HTERT RPE-1 (cell line): ENCODE data around the gene NSF.
"Not testable (repeated sequence)": the region's sequence is repeated elsewhere in the genome, so short reads cannot be mapped to it uniquely, and the experiment has no call there.

Experiments used
- in situ Hi-C: fragments of 300-500 bp; cut with MboI; formaldehyde crosslinking; loops from 4 replicates; pipeline ENCODE4 v1.14.3; 2020; ENCODE audit warnings: low sequenced_read_pairs

NSF gene

DNA sequence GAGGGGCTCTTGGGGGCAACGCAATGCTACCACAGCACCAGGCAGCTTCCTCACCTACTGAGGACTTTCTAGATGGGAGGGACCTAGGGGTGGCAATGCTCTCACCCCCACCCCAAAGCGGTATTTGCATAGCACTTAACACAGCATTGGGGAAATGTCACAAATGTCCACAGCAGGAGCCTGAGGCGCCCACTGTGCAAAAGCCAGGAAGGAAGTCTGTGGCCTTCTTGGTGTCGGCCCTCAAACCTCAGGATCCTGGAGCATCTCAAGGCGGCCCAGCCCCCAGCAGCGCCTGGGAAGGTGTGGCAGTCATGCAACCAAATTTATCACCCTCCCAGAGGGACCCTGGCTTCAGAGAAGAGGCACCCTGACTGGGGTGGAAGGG, 182.7 kb downstream of the NSF start:
- in situ Hi-C loops = no loop called here

DNA sequence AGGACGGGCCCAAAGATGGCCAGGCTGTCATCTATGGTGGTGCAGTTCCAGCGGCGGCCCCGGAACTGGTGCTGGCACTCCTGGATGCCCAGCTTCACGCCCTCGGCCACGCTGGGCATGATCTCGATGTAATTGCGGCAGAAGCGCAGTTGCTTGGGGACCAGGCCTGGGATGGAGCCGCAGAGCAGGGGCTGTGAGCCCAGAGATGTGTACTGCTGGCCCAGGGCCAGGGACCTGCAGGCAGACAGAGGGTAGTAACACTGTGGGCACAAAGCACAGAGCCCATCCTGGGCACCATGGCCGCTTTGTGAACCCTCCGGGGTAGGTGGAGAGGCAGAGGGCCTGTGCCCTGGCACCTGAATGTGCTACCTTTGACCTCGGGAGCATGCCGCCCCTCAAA, 183.2 kb downstream of the NSF start:
- in situ Hi-C loops = no loop called here

DNA sequence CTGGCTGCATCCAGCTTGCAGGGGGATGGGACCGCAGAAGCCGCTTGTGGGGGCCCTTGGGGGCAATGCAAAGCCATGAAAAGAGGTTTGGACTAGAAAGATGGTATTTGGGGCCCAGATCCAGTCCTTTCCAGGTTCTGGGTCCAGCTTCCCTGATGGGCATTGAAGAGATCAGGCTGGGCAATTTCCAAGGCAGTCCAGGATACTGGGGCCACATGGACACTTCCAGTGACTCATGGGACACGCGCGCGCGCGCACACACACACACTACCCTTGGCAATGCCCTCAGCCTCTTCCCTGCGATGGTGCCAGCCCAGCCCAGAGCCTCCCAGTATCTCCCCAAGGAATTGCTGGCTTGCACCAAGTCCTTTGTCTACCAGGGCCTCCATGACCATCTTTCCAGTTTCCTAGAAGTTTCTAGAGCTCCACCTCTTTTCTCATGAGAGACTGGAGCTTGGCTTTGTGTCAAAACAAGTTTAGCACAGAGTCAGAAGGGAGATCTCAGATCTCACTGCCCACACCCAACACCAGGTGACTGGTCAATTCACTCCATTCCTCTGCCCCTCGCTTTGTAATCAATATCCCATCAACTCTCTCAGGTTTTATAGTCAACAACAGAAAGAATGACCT, 183.8 kb downstream of the NSF start:
- in situ Hi-C loops = no loop called here

DNA sequence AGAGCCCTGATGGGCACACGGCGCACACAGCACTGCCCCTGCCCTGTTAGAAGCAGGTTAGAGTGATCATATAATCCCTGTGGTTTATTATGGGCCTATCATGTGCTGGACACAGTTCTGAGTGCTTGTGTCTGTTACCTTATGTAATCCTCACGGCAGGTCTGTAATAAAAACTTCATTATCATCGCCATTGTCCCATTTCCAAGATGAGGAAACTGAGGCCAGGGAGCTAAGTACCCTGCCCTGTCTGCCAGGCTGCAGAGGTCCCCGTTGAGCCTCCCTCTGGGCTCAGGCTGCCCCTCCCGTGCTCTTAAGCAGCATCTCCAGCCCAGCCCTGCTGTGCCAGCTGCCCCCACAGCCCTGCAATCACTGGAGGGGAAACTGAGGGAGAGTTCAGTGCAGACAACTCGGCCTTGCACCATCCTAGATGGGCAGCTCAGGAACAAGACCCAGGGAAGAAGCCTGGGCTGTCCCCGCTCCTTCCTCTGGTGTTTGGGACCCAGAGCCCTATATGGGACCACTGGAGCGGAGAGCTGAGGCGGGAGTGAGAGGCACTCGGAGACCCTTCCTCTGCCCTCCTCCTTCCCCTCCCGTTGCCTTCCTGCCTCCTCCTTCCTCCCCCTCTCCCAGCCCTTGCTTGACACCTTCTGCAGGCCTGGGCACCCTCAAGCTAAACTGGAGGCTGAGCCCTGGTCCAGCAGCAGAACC, 186.0 kb downstream of the NSF start:
- in situ Hi-C loops = no loop called here

DNA sequence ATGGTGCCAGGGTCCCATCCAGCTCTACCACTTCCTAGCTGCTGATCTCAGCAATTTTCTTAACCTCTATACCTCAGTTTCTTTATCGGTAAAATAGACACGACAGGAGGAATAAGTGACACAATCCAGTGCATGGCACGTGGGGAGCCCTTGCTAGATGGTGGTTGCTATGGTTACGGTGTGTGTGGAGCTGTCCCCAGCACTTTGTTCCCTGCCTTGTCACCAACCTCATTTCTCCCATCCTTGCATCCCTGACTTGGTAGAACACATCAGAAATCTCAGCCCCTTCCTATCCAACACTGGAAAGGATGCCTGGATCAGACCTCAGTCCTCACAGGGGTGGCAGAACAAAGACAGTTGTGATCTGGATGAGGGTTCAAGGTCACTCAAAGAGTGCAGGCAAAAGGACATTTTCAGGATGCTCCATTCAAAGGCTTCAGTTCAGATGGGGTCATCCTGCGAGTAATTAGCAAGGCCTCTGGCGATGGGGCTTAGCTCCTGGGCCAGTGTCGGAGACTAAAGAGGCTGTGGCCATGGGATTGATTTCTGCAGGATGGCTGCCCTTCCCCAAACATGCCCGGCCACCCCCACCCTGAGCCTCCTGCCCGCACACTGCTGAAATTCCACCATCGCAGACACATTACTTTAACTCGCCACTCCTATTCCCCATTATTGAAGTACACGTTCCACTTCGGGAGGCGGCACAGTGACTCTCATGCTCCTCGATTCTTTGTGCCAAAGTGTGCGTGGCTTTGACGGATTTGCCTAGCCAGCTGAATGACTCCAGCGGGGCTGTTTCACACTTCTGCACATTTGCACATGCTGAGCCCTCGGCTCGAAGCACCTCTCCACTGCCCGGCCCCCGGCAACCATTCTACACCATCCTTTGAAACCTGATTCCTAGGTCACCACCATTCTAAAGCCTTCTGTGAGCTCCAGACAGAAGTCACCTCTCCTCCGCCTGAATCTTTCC, 187.8 kb downstream of the NSF start:
- in situ Hi-C loops = no loop called here

DNA sequence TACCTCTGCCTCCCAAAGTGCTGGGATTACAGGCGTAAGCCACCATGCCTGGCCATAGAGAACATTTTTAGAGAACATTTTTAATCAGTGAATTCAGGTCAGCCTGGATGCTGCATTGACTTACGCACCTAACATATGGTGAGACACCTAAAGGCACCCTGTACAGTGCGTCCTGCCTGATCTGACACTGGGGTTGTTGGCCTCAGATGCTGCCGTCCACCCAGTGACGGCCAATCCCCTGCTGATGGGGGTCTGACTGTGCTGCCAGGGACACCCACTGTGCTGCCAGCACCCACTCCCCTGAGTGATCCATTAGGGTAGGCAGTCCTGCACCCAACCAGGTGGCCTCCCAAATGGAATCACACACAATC, 189.5 kb downstream of the NSF start:
- in situ Hi-C loops = no loop called here

DNA sequence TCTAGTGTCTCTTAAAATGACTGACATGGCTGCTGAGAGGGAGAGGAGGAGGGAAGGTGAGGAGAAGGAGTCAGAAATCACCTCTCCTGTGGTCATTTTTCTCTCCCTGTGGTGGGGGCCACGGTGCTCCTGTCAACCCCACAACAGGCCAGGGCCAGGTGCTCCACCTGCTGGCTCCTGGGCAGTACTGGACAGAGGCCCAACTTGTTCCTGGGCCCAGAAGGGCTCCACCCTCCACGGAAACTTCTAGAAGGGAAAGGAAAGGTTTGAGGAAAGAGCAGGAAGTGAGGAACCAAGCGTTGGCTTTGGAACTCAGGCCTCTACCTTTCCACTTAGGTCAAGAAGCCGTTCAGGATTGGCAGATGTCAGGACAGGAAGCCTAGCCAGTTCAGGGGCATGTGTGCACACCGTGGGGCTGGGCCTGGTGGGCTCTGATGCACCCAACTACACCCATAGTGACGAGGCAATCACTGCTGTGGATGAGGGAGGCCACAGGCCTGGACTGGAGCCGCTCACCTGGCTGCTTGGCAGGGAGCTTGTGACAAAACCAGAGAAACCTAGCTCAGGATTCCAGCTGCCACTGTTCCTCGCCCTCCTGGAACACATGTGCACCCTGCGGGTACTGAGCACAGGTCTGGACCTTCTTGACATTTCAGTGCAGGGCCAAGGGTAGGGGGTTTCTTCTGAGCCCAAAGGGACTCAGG, 191.9 kb downstream of the NSF start:
- in situ Hi-C loops = no loop called here

DNA sequence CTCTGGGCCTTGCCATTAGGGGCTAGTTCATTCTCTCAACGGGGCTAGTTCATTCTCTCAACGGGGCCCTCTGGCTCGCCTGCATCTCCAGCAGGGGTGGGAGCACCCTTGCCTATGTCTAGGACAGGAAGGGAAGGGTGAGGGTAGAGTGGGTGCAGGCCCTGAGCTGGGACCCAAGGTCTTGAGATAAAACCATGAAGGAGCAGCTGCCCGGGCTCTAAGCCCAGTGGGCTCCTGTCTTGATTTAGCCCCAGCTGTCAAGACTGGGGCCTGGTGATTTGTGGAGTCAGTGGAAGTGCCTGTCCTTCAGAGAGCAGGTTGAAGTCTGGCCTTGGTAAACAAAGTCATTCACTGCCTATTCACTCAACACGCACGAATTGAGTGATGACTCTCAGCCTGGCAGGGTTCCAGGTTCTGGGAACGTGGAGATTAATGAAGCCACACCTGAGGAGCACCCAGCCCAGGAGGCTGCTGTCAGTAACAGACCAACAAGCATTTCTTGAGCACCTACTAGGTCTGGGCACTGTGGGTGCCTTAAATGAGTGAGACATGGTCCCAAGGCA, 192.6 kb downstream of the NSF start:
- in situ Hi-C loops = no loop called here

DNA sequence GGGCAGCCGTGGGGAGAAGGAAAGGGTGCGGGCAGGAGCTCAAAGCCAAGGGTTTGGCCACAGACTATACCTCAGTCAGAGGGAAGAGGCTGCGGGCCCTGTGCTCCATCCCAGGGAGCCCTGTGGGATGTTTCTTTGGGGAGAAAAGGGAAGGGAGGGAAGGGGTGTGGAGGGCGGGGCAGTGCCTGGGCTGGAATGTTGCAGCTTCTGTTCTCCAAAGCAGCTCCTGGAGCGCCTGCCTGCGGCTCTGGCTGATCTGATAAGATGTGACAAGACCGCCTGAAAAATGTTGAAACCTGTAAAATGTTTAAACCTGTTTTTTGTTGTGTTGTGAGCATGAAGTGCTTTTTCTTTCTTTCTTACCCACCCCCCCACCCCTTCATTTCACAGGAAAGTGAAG, 195.2 kb downstream of the NSF start:
- in situ Hi-C loops = no loop called here

DNA sequence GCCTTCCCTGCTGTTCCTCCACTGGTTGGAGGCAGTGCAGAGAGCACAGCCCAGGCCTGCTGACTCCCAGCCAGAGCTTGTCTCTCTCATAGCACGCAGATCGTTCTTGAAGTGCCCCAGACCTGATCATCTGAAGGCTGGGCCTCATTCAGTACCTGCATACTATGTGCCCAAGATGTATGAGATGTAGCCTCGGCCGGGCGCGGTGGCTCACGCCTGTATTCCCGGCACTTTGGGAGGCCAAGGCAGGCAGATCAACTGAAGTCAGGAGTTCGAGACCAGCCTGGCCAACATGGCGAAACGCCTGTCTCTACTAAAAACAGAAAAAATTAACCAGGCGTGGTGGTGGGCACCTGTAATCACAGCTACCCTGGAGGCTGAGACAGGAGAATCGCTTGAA, 197.0 kb downstream of the NSF start:
- in situ Hi-C loops = no loop called here

DNA sequence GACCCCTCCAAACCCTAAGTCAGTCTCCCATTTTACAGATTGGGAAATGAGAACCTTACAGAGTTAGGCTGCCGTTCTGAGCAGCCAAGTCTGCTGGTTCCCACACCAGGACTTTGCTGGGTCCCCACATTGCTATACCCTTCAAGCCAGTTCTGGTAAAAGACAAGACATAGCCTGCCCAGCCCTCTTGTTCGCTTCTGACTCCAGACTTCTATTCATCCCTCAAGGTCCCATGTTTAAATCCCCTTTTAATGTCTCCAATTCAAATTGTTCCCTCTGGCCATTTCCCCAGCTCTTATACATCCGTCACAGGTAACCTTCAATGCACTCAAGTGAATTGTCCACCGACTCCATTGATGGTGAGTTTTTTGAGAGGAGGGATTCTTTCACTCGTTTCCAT, 197.8 kb downstream of the NSF start:
- in situ Hi-C loops = no loop called here

DNA sequence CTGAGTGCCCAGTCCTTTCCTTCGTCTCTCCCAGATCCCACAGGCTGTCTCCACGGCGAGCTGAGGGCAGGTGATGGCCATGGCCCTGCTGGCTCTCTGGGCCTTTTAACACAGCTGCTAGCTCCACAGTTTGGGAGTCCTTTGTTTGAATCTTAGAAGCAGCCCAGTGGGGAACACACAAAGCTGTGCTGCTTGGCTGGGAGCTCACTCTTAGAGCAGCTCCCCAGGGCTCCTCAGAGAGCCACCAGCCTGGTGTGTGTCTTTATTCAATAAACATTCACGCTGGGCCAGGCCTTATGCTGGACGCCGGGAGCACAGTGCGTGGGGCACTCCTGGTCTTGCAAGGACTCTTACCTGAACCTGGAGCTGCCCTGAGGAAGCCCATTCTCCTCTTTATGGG, 198.3 kb downstream of the NSF start:
- in situ Hi-C loops = no loop called here

DNA sequence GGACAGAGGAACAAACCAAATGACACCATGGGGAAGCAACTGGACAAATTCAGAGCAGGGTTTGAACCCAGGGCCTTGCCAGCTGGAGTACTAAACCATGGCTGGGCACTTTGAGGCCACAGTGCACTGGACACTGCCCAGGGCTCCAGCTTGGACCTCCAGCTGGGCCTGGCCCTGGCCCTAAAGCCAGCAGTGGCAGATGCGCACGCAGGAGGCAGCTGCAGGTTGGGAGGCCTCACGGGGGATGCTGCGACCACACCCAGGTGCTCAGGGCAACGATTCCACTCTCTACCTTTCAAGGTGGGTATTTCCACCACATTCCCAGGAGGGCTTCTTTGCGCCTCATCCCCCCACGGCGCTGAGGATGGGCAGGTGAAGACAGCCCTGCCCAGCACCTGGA, 199.1 kb downstream of the NSF start:
- in situ Hi-C loops = no loop called here

DNA sequence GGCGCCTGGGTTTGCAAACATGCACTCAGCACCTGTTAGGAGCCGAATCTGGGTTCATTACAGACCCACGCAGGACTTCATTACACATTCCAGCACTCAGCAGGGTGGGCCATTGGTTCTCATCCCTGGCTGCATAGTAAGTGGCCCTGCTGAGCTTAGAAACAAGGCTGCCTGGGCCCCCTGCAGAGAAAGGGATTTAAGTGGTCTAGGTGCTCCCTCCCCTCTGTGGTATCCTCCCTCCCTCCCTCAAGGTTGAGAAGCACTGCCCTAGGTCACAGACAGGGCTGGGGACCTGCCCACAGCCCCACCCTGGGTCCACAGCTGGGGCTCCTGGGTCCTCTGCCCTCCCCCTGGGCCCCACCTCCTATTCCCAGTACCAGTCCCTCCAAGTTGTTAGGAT, 199.7 kb downstream of the NSF start:
- in situ Hi-C loops = no loop called here

DNA sequence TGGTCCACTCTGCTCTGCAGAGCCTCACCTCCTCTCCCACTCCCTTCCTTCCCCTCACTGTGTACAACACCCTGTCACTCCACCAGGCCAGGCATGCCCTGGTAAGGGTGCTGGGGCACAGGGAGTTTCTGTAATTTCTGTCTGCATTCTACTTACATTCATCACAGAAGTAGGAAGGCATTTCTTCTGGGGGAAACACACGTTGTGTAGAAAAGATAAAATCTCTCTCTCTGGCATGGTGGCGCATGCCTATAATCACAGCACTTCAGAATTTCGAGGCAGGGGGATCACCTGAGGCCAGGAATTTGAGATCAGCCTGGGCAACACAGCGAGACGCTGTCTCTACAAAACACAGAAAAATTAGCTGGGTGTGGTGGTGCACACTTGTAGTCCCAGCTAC, 201.1 kb downstream of the NSF start:
- in situ Hi-C loops = no loop called here

DNA sequence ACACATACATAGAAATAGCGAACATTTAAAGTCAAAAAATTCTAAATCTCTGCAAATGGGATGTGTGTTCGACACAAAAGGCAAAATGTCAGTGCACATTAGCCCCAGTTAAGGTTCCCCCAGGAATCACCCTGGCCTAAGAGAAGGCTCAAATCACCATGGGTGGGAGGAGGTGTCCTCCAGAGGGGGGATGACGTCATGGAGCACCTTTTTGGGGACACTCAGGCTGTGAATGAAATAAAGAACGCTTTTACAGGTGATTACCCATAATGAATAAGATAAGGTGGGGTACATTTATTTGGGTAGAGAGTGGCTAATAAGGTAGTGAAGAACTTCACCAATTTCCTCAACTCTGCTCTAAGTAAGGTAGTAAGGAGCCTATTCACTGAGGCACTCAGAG, 201.6 kb downstream of the NSF start:
- in situ Hi-C loops = no loop called here

DNA sequence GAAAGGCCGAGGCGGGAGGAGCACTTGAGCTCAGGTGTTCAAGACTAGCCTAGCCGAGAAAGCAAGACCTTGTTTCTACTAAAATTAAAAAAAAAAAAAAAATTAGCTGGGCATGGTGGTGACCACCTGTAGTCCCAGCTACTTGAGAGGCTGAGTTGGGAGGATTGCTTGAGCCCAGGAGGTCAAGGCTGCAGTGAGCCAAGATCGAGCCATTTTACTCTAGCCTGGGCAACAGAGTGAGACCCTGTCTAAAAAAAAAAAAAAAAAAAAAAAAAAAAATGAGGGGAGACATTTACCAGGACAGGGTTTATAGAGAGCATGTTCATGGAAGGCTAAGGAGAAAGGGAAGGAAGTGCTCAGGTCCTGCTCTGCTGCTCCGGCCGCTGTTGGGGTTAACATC, 202.6 kb downstream of the NSF start:
- in situ Hi-C loops = not testable (repeated sequence)

DNA sequence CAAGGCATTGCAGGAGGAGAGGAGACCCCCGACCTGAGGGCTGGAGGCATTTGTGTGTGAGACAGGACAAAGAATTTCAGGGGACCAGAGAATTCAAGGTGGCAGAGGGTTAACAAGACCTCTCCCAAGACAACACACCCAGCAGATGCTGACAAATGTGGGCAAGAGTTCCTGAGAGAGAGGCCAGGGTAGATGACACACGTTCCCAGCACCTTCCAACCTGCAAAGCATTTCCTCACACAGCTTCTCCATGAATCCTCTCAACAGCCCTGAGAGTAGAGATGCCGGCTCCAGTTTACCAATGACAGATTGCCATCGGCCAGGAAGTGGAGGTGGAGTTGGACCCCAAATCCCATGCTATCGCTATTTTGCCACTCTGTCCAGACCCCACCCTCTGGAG, 203.1 kb downstream of the NSF start:
- in situ Hi-C loops = no loop called here

DNA sequence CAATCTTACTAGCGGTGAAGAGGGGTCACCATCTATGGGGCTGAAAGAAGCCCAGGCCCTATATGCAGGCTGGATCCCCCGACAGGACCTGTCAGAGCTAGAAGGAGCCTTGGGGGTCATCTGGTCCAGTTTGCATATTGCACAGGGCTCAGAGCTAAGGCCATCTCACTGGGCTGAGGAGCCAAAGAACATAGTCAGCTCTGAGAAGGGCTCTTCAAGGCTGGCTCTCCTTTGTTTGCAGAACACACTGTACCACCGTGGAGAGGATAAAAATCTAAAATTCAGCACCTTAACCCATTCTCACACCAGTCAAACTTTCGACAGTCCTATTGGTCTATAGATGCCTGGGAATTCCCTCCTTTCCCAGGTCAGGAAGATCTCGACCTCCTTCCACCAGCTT, 203.8 kb downstream of the NSF start:
- in situ Hi-C loops = no loop called here

DNA sequence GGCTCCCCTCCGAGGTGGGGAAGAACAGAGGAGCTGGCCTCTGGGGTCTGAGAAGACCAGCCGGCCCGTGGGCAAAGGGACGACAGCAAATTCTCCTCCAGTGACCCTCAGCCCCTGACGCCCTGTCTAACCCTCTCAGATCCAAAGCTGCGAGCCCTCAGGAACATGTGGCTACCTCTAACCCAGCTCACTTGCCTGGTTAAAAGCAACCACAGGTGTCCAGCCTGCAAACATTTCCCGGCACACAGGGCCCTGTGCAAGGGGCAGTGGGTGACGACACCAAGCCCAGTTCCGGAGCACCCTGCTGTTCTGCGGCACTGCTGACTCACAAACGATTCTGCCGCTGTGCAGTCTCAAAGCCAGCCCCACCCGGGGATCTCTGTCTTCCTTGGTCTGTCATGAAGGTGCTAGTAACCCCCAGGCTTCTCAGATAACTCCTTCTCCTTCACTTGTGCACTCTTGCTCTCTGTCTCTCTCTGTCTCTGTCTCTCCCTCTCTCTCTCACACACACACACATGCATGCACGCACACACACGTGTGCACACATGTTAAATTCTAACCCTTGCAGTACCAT, 205.0 kb downstream of the NSF start:
- in situ Hi-C loops = no loop called here

DNA sequence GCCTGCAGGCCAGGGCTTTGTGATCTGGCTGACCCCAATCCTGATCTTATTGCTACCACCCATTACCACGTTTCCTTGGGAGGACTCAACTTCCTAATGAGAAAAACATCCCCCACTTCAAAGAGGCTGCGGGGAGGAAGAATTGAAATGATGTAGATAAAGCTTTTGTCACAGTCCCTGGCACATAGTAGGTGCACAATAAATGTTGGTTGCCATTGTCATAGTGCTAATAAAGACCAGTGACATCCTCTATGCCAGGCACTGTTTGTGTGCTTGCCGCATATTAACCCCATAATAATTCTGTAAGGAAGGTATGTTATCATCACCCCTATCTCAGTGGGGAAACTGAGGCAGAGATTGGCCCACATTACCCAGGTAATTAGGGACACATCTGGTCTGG, 205.6 kb downstream of the NSF start:
- in situ Hi-C loops = no loop called here
